GM18951 (cell line): ENCODE results near the gene CBARP.
"Not testable (repeated sequence)": the region's sequence is repeated elsewhere in the genome, so short reads cannot be mapped to it uniquely, and the experiment has no call there.

Experiments used
- POLR2A ChIP-seq: IDR thresholded peaks from 4 replicates; pipeline ENCODE4 v1.6.1; 2011; ENCODE audit warnings: mild to moderate bottlenecking; ENCODE audit not compliant: insufficient read length, insufficient read depth; ENCODE audit errors: extremely low read depth
- in situ Hi-C: fragments of 300-500 bp; cut with MboI; formaldehyde crosslinking; loops from one replicate; pipeline ENCODE4 v1.12.0; 2022; ENCODE audit warnings: low sequenced_read_pairs, mixed read lengths, inconsistent platforms; ENCODE audit not compliant: unreplicated experiment

The CBARP gene

GRCh38 chr19:1248786-1249297 is 11.0 kb upstream of the CBARP start:
- TF ChIP-seq POLR2A: no peak

GRCh38 chr19:1248139-1248785 is 10.5 kb upstream of the CBARP start, which contains the start of gene MIDN:
Gene MIDN, plus strand, starts transcription at chr19:1248583. Its CDS starts 1,714 bp downstream, at chr19:1250297.
- TF ChIP-seq POLR2A: peak; percentile 96
- in situ Hi-C loops: no loop called here

More at GRCh38 chr19:1248786-1249297, 11.0 kb upstream of the CBARP start:
- in situ Hi-C loops: no loop called here

DNA sequence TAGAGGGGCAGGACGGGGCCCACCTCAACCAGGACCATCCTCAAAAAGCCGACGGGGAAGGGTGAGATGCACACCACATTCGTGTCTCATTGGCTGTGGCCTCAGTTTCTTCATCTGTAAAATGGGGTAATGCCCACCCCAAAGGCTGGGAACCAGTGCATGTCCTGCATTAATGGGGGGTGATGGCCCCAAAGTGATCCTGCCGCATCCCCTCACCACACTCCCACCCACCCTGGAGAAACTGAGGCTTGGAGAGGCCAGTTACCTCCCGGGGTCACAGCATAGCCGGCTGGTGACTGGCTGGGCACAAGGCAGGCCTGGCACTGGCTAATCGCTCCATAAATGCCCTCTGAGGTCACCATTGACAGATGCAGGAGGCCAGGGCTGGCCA is 9.9 kb upstream of the CBARP start:
- no peak for TF ChIP-seq POLR2A
- in situ Hi-C loops: no loop called here

DNA sequence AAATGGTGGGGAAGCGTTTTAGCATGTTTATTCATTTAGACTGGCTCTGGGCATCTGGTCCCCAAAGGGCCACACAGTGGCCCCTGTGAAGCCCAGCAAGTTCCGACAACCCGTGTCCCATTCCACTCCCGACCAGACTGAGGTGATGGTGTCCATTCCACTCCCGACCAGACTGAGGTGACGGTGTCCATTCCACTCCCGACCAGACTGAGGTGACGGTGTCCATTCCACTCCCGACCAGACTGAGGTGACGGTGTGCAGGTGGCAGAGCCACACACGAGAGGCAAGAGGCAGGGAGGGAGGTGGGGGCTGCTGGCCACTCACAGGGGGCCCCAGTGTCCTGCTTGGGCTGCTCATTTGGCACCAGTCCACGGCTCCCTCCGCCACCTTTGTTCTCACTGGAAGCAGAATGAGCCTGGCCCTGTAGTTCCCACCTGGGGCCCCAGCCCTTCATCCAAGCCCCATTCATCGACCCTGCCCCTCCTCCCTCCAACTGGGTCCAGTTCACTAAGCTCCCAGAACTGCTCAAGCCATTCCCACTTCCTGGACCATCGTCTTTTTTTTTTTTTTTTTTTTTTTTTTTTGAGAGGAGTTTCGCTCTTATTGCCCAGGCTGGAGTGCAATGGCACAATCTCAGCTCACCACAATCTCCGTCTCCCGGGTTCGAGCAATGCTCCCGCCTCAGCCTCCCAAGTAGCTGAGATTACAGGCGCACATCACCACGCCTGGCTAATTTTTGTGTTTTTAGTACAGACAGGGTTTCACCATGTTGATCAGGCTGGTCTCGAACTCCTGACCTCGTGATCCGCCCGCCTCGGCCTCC is 8.7 kb upstream of the CBARP start:
- in situ Hi-C loops: not testable (repeated sequence)

GRCh38 chr19:1245494-1246264 is 7.9 kb upstream of the CBARP start:
- in situ Hi-C loops: no loop called here

DNA sequence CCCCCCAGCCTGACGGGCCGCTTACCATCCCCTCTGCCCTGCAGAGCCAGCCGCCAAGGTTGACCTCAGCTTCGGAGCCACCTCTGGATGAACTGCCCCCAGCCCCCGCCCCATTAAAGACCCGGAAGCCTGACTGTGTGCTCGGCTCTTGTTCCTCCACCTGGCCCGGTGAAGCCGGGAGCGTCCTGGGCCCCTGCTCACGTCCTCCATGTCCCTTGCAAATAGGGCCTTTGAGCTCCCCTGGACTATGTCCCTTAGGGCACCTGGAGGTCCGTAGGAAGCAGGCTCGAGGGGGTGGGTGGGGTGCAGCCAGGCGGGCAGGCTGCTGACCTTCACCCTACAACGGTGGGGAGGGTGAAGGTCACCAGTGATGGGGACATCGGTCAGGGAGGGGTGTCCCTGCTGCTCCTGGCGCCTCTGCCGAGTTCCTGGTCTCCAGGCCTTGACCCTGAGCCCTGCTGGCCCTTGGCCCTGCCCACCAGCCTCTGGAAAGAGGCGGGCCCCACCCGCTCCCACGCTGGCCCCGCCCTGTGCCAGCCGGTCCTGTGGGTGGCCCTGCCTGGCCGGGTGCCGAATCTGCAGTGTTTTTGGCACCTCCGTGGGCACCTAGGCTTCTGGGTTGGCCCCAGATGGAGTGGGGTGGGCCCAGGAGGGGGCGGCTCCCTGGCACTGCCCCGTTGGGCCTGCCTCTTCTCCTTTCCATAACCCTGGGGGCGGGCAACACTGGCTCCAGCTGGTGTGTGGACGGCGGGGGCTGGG is 7.1 kb upstream of the CBARP start:
- peak; percentile 19 for TF ChIP-seq POLR2A
- in situ Hi-C loops: no loop called here

More at GRCh38 chr19:1245494-1246264, 7.9 kb upstream of the CBARP start:
- no peak for TF ChIP-seq POLR2A

- in situ Hi-C loops: no loop called here
- TF ChIP-seq POLR2A: no peak
Measured at GRCh38 chr19:1243768-1244692, 6.2 kb upstream of the CBARP start.

- TF ChIP-seq POLR2A: peak; percentile 83
- in situ Hi-C loops: no loop called here
Measured at GRCh38 chr19:1241417-1242095, 3.8 kb upstream of the CBARP start, which contains the start of gene ATP5F1D. Gene ATP5F1D, plus strand, starts transcription at chr19:1241751. Its CDS starts 100 bp downstream, at chr19:1241851.

- TF ChIP-seq POLR2A: no peak
- in situ Hi-C loops: no loop called here
Measured at GRCh38 chr19:1240925-1241324, 3.1 kb upstream of the CBARP start.

DNA sequence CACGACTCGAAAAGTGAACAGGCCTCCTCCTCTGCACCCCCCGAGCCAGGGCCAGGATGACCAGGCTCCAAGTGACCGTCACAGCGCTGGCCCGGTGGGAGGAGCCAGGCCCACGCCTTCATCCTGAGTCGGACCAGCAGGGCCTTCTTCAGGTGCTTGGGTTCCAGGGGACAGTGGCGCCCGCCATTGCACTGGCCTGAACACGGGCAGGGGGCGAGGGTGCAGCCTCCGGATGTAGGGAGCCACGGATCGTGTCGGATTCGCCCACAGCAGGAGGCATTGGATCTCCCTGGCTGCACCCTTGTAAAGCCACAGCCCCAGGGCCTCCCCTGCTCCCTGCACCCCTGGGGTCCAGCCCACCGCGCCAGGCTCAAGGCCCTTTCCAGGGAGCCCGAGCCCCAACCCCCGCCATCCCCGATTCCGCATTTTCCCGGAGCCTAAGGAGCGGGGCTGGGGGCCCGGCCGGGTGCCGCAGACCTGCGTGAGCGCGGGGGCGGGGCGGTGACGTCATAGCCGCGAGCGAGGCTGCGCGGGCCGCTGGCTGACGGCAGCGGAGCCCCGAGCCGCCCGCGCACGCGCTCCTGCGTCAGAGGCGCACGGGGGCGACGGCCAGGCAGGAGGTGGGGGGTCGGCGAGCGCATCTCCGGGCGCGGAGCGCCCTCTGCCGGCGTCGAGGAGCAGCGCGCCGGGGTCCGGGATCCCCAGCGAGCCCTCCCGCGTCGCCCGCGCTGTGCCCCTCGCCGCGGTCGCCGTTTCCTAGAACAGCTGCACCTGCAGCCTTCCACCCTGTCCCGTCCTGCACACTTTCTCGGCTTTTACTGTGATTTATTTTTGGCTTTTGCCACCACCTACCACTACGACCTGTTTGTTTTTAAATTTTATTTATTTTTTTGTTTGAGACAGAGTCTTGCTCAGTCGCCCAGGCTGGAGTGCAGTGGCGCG is 2.3 kb upstream of the CBARP start:
- in situ Hi-C loops: no loop called here
- TF ChIP-seq POLR2A: peak; percentile 28
